Endodermal cell (in vitro differentiated cells): ENCODE measurements around the gene MCF2L2. TPM values are rescaled to one million over a fixed set of nuclear protein-coding genes. Genes with fewer than 3 reads are reported as not detected.

Experiments
- DNase-seq: peaks from one replicate; pipeline ENCODE4 v3.0.0-alpha.2; 2017
- H3K27ac ChIP-seq: 2 replicates; pipeline ENCODE4 v1.5.1; 2013; ENCODE audit warnings: mild to moderate bottlenecking, low read depth, low read length, moderate library complexity
- H3K27me3 ChIP-seq: 2 replicates; pipeline ENCODE4 v1.6.1; 2013; ENCODE audit warnings: mild to moderate bottlenecking, low read length, moderate library complexity; ENCODE audit not compliant: insufficient read depth, control insufficient read depth, poor library complexity, severe bottlenecking
- H3K36me3 ChIP-seq: 2 replicates; pipeline ENCODE4 v1.7.0; 2013; ENCODE audit warnings: mild to moderate bottlenecking, low read length, moderate library complexity; ENCODE audit not compliant: control insufficient read depth, insufficient read depth
- H3K4me1 ChIP-seq: one replicate; pipeline ENCODE4 v1.7.0; 2013; ENCODE audit warnings: low read length; ENCODE audit not compliant: control insufficient read depth, insufficient read depth
- H3K4me3 ChIP-seq: 2 replicates; pipeline ENCODE4 v1.5.1; 2013; ENCODE audit warnings: mild to moderate bottlenecking, low read length, moderate library complexity
- H3K9ac ChIP-seq: 2 replicates; pipeline ENCODE4 v1.6.1; 2013; ENCODE audit warnings: mild to moderate bottlenecking, low read length, moderate library complexity; ENCODE audit not compliant: poor library complexity, severe bottlenecking; ENCODE audit errors: extremely low read depth
- H3K9me3 ChIP-seq: 2 replicates; pipeline ENCODE4 v1.6.1; 2013; ENCODE audit warnings: mild to moderate bottlenecking, low read length, moderate library complexity; ENCODE audit not compliant: control insufficient read depth
- H3K27ac Mint-ChIP-seq: 2 replicates; pipeline ENCODE4 v1.8.0; 2020; ENCODE audit warnings: mixed read lengths
- H3K27me3 Mint-ChIP-seq: 2 replicates; pipeline ENCODE4 v1.8.0; 2021; ENCODE audit warnings: mild to moderate bottlenecking, mixed read lengths; ENCODE audit not compliant: insufficient read depth
- H3K36me3 Mint-ChIP-seq: 2 replicates; pipeline ENCODE4 v1.8.0; 2020; ENCODE audit warnings: low read depth, mixed read lengths
- H3K4me1 Mint-ChIP-seq: 2 replicates; pipeline ENCODE4 v1.8.0; 2020; ENCODE audit warnings: mixed read lengths
- H3K4me3 Mint-ChIP-seq: 2 replicates; pipeline ENCODE4 v1.8.0; 2020; ENCODE audit warnings: mild to moderate bottlenecking, moderate library complexity, mixed read lengths
- H3K9me3 Mint-ChIP-seq: 2 replicates; pipeline ENCODE4 v1.8.0; 2020; ENCODE audit warnings: mild to moderate bottlenecking, mixed read lengths
- WGBS, 2 experiments: methylation state at CpG; one replicate each; pipeline versions ENCODE4 v1.1.5 to v1.1.7; 2013; ENCODE audit warnings: missing lambda C conversion rate in 2 of 2, mixed read lengths in 1 of 2; ENCODE audit not compliant: insufficient coverage in 1 of 2, insufficient read length in 1 of 2; 5-methylcytosine and 5-hydroxymethylcytosine counted together
- total RNA-seq, 2 donors: library from RNA; stranded (reverse); fragmentation: NEBNext Ultra II Directional in 1 of 2; extraction: Animal tissue kit (Norgen Biotek cat#: 25700) in 1 of 2; gene quantifications; 2 replicates in 1 of 2; 3 replicates in 1 of 2; pipeline ENCODE4 v1.2.1, GENCODE V29; 2021
- TF ChIP-seq, protein P1 (sequence below): fragments of 200-600 bp; sonication (generic); conservative IDR thresholded peaks from 2 replicates; pipeline ENCODE4 v1.5.0; 2021; ENCODE audit warnings: antibody characterized with exemption, mild to moderate bottlenecking

The MCF2L2 gene
- total RNA-seq, 2 donors from 2014 or later = 72.6 to 86.5 TPM

DNA sequence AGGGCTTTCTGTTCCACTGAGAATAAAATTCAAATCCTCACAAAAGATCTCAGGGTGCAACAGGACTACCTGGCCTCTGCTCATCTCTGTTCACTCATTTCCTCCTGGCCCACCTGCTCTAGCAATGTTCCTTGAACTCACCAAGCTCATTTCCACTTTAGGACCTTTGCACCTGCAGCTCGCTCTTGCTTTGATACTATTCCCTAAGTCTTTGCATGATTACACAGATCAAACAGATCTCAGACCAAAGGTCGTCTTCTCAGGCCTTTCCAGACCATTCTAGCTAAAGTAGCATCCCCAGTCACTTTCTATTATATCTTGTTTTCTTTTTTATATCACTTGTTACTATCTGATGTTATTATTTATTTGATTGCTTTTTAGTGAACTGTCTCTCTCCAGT is 120.7 kb downstream of the MCF2L2 start:
- Histone ChIP-seq H3K9me3 (no peaks in the 10 kb centered on the region), H3K4me3 (no peak overlapping the region), H3K36me3 (peaks cover 94% of the 10 kb centered on the region), H3K27me3 (no peaks in the 10 kb centered on the region), H3K4me1 (peaks cover 2% of the 10 kb centered on the region), H3K27ac (no peak overlapping the region), H3K9ac (no peak overlapping the region)
- Mint-ChIP-seq H3K4me1 (peaks cover 9% of the 10 kb centered on the region), H3K9me3 (no peaks in the 10 kb centered on the region), H3K4me3 (no peak overlapping the region), H3K27ac (no peak overlapping the region), H3K36me3 (peaks cover 89% of the 10 kb centered on the region), H3K27me3 (no peaks in the 10 kb centered on the region)
- no peak for DNase-seq
- TF ChIP-seq, protein P1, sequence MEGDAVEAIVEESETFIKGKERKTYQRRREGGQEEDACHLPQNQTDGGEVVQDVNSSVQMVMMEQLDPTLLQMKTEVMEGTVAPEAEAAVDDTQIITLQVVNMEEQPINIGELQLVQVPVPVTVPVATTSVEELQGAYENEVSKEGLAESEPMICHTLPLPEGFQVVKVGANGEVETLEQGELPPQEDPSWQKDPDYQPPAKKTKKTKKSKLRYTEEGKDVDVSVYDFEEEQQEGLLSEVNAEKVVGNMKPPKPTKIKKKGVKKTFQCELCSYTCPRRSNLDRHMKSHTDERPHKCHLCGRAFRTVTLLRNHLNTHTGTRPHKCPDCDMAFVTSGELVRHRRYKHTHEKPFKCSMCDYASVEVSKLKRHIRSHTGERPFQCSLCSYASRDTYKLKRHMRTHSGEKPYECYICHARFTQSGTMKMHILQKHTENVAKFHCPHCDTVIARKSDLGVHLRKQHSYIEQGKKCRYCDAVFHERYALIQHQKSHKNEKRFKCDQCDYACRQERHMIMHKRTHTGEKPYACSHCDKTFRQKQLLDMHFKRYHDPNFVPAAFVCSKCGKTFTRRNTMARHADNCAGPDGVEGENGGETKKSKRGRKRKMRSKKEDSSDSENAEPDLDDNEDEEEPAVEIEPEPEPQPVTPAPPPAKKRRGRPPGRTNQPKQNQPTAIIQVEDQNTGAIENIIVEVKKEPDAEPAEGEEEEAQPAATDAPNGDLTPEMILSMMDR = no peak
- WGBS, 2 experiments = 96 to 100% methylated on average over 2 of the region's 2 CpGs

DNA sequence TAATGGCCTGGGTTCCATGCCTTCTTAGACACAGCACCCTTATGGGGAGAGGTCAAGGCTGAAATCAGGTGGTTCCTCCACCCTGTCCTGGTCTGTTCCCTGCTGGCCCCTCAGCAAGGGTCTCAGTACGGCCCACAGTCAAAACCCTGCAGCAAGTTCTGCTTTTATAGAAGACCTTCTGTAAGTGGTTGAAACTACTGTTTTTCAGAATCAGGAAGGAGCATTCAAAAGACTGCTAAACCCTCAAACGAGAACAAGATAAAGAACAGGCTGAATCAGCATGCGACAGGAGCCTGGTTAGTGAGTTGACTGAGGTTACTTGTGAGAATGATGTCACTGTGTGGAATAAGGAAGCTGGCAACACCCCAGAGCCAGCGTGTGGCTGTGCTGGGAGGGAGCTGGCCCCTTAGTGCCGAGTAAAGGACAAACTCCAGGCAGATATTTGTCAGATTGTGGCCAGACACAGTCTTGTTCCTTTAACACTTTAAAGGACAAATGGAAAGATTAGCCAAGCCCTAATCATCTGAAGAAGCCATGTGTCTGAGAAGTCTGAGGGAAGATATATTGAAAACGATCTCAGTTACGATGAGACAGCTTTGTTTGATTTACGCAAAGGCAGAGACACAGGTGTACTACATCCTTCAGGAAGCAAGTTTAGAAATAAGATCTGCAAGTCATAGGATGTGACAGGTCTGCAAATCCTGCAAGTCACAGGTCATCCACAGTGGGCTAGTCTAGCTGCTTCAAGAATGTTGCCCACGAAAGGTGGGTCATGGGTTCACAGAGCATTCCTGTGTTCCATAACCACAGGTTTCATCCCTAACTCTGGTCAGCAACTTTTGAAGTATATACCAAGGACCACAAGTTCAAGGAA is 121.4 kb downstream of the MCF2L2 start:
- H3K27me3 ChIP-seq = no peaks in the 10 kb centered on the region
- H3K36me3 ChIP-seq = peaks cover 94% of the 10 kb centered on the region
- WGBS, 2 experiments = 89 to 91% methylated on average over 9 of the region's 9 CpGs
- Mint-ChIP-seq H3K4me1 (peaks cover 9% of the 10 kb centered on the region), H3K4me3 (no peak overlapping the region), H3K36me3 (peaks cover 88% of the 10 kb centered on the region), H3K9me3 (no peaks in the 10 kb centered on the region), H3K27ac (peak overlapping the region; percentile 17), H3K27me3 (no peaks in the 10 kb centered on the region)
- no peak overlapping the region for H3K9ac ChIP-seq
- no peak overlapping the region for H3K27ac ChIP-seq
- H3K4me1 ChIP-seq = peaks cover 2% of the 10 kb centered on the region
- no peak overlapping the region for H3K4me3 ChIP-seq
- no peak for DNase-seq
- TF ChIP-seq, protein P1 = no peak
- no peaks in the 10 kb centered on the region for H3K9me3 ChIP-seq

DNA sequence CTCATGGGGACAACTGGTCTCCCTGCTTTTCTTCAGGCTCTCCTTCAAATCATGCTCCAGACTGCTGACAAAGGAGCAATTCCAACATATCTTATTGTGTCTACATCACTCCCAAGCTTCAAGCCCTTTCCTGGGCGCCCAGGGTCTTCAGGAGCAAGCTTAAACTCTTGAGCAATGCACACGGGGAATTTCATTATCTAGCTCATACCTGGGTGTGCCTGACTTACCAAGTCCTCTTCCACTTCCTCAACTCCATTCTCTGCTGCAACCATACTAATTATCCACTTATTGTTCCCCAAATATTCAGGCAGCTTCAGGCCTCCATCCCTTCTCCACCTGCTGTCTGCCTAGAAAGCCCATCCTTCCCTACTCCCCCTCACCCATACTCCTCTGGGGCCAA is 124.7 kb downstream of the MCF2L2 start:
- DNase-seq = no peak
- no peaks in the 10 kb centered on the region for H3K9me3 Mint-ChIP-seq
- no peaks in the 10 kb centered on the region for H3K27me3 Mint-ChIP-seq
- Histone ChIP-seq H3K36me3 (peaks cover 97% of the 10 kb centered on the region), H3K9me3 (no peaks in the 10 kb centered on the region), H3K4me3 (no peak overlapping the region), H3K27ac (no peak overlapping the region), H3K27me3 (no peaks in the 10 kb centered on the region), H3K4me1 (peaks cover 2% of the 10 kb centered on the region), H3K9ac (no peak overlapping the region)
- H3K36me3 Mint-ChIP-seq = peaks cover 86% of the 10 kb centered on the region
- no peak overlapping the region for H3K4me3 Mint-ChIP-seq
- 87% methylated on average over 2 of the region's 2 CpGs for WGBS, 2 experiments
- H3K4me1 Mint-ChIP-seq = peaks cover 9% of the 10 kb centered on the region
- TF ChIP-seq, protein P1 = no peak
- H3K27ac Mint-ChIP-seq = no peak overlapping the region
